Measurements from ENCODE around the gene BLZF1.

The BLZF1 gene

GRCh38 chr1:169421309-169421708 is 53.3 kb downstream of the BLZF1 start:
- no peak for TF ChIP-seq CTCF (conservative IDR thresholded peaks at IDR 0.05; ENCODE audit: low read depth, low read length)
- H3K4me3 ChIP-seq (ENCODE audit: low read length) = no peak overlapping the region
- DNase-seq (ENCODE audit: low read depth) = no peak

DNA sequence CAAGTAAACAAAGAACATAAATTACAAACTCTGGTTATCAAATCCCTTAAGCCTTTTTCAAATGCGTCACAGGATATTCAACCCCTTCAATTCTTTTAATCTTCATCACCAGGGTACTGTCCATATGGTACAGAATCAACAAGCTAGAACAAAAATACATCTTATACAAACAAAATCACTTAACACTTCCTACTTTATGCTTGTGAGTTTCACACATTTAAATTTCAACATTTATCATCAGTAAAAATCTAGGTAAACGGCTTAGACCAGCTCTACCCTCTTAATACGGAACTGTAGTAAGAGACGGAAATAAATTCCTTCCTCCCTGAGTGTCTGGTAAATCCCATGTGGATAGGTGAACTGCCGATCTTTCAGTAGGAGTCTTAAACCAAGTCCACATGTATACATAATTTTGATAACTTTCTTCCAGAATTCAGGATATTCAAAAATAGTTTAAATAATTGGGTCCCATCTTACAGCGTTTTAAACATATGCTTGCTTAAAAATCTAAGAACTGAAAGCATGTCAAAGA is 58.2 kb downstream of the BLZF1 start:
- peak overlapping the region; percentile 83 for H3K4me3 ChIP-seq (ENCODE audit: low read length)
- no peak for TF ChIP-seq CTCF (conservative IDR thresholded peaks at IDR 0.05; ENCODE audit: low read depth, low read length)
- DNase-seq (ENCODE audit: low read depth) = peak; percentile 21

- H3K4me3 ChIP-seq (ENCODE audit: low read length) = peak within 1 kb of the TSS; percentile 83
- TF ChIP-seq CTCF (conservative IDR thresholded peaks at IDR 0.05; ENCODE audit: low read depth, low read length) = no peak
- DNase-seq (ENCODE audit: low read depth) = peak; percentile 54
These were observed 59.2 kb downstream of the BLZF1 start, which contains the start of gene CCDC181 for GRCh38 chr1:169427081-169427641. CCDC181 (minus strand) TSS chr1:169427474; CDS start chr1:169424927, 2,547 bp downstream.

Data from retinal pigment epithelial cell (primary cell).